22Rv1 (cell line): Measurements from ENCODE around the gene REG1B.

Experiments
- ZFX ChIP-seq: fragments of 450-650 bp; IDR thresholded peaks from 2 replicates; pipeline ENCODE4 v1.6.1; 2017; ENCODE audit warnings: antibody characterized with exemption, borderline replicate concordance
- TF ChIP-seq, protein P1 (sequence below): fragments of 450-650 bp; IDR thresholded peaks from 2 replicates; pipeline ENCODE4 v1.5.1; 2017; ENCODE audit warnings: mild to moderate bottlenecking

DNA sequence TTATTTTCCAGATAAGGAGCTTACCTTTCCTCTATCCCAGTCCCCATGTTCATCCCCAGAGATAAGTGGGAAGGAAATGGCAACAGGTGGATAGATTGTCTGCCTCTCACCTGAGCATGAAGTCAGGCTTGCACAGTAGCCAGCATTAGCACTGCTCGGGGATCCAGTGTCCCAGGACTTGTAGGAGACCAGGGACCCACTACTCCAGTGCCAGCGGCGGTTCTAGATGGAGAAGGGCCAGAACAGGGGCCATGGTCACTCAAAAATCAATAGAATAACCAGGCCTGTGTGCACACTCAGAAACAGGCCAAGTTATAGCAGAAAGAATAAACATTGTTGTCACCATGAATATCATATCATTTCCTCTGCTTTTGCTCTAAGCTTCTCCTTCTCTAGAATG lies 2.4 kb downstream of the REG1B start:
- TF ChIP-seq, protein P1, sequence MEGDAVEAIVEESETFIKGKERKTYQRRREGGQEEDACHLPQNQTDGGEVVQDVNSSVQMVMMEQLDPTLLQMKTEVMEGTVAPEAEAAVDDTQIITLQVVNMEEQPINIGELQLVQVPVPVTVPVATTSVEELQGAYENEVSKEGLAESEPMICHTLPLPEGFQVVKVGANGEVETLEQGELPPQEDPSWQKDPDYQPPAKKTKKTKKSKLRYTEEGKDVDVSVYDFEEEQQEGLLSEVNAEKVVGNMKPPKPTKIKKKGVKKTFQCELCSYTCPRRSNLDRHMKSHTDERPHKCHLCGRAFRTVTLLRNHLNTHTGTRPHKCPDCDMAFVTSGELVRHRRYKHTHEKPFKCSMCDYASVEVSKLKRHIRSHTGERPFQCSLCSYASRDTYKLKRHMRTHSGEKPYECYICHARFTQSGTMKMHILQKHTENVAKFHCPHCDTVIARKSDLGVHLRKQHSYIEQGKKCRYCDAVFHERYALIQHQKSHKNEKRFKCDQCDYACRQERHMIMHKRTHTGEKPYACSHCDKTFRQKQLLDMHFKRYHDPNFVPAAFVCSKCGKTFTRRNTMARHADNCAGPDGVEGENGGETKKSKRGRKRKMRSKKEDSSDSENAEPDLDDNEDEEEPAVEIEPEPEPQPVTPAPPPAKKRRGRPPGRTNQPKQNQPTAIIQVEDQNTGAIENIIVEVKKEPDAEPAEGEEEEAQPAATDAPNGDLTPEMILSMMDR, result no peak
- TF ChIP-seq ZFX, result no peak
